ENCODE results near the gene CABLES1. TPM values are rescaled to one million over a fixed set of nuclear protein-coding genes. Genes with fewer than 3 reads are reported as not detected.

CABLES1 gene
- total and polyA plus RNA-seq, 2 experiments from 2014 or later, result 1.3 to 8.9 TPM

DNA sequence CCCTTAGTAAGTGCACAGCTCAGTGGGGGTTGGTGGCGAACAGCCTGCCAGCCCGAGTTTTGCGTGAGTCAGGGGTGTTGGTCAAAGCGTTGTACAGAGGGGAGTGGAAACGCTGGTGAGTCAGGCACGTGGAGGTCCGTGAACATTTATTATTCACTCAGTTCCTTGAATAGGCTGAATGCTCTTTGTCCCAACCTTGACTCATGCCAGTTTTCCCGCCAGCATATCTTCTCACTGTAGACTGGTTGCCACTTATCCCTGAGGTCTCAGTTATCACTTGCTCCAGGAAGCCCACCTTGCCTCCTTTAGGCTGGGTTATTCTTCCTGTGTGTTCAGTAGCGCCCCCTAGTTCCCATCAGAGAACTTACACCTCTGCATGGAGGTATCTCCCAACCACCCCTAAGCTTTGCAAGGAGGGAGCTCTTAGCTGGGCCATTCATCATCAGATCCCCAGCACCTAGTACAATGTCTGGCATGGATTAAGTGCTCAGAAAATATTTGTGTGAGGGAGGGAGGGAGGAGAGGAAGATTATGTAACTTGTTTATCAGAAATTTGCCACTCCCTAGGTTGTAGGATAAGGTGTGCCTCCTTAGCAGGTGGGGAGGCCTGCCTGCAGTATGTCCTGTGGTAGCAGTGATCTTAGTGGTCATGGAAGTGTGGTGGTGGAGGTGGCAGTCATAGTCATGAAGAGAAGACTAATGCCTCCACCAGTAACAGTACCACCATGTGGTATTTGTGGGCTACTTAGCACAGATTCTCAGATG lies 72.1 kb downstream of the CABLES1 start:
- Histone ChIP-seq H2AFZ (no peak overlapping the region), H3K27me3 (replicated peaks; ENCODE audit: insufficient read depth) (no peaks in the 10 kb centered on the region), H3K9me2 (ENCODE audit: insufficient read depth) (no peaks in the 10 kb centered on the region), H3K9ac (no peak overlapping the region), H3K4me1 (ENCODE audit: insufficient read depth) (no peaks in the 10 kb centered on the region), H3K36me3 (ENCODE audit: low read depth) (no peaks in the 10 kb centered on the region; the same call in 1 of the 2 replicates), H3F3A (ENCODE audit: insufficient read depth) (no peaks in the 10 kb centered on the region), H3K79me2 (ENCODE audit: insufficient read depth) (no peaks in the 10 kb centered on the region), H3K4me3 (no peak overlapping the region), H3K27ac (no peak overlapping the region), H4K20me1 (ENCODE audit: insufficient read depth) (no peaks in the 10 kb centered on the region), H3K9me3 (ENCODE audit: low read depth) (no peaks in the 10 kb centered on the region), H3K4me2 (ENCODE audit: unreplicated experiment) (no peak overlapping the region)
- DNase-seq, result no peak
- 83 to 85% methylated on average over 9 of the region's 9 CpGs for WGBS, 2 experiments (ENCODE audit: low coverage in 1 of 2, low lambda C conversion rate in 2 of 2, missing lambda C conversion rate in 2 of 2)
- TF ChIP-seq EZH2 (IDR thresholded peaks at IDR 0.05; ENCODE audit: insufficient read depth, poor library complexity, severe bottlenecking) (no peak), EZH2phosphoT487 (IDR thresholded peaks at IDR 0.05; ENCODE audit: insufficient read depth, low read depth) (no peak)
- in situ Hi-C loops (cut with MboI), result no loop called here

DNA sequence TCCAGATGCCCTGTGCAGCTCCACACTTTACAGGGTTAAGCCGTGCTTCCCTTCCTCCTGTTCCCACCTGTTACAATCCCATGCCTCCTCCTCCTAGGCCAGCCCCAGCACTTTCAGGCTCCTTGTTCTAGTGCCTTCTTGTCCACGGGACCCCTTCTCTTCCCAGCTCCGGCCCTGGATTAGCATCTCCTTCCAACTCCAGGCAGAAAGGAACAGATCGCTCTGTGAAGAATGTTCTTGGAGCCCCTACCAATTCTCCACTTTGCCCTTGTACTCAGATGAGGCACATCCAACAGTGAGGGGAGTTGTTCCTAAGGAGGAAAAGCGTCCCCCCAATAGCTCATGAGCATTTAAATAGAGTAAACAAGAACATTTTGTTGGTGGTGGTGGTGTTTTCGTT lies 72.7 kb downstream of the CABLES1 start:
- Histone ChIP-seq H2AFZ (no peak overlapping the region), H3K4me1 (ENCODE audit: insufficient read depth) (no peaks in the 10 kb centered on the region), H4K20me1 (ENCODE audit: insufficient read depth) (no peaks in the 10 kb centered on the region), H3K36me3 (ENCODE audit: low read depth) (no peaks in the 10 kb centered on the region; the same call in 1 of the 2 replicates), H3K9ac (no peak overlapping the region), H3K4me2 (ENCODE audit: unreplicated experiment) (no peak overlapping the region), H3F3A (ENCODE audit: insufficient read depth) (no peaks in the 10 kb centered on the region), H3K79me2 (ENCODE audit: insufficient read depth) (no peaks in the 10 kb centered on the region), H3K27ac (no peak overlapping the region), H3K4me3 (no peak overlapping the region), H3K9me2 (ENCODE audit: insufficient read depth) (no peaks in the 10 kb centered on the region), H3K9me3 (ENCODE audit: low read depth) (no peaks in the 10 kb centered on the region), H3K27me3 (replicated peaks; ENCODE audit: insufficient read depth) (no peaks in the 10 kb centered on the region)
- DNase-seq, result no peak
- TF ChIP-seq EZH2 (IDR thresholded peaks at IDR 0.05; ENCODE audit: insufficient read depth, poor library complexity, severe bottlenecking) (no peak), EZH2phosphoT487 (IDR thresholded peaks at IDR 0.05; ENCODE audit: insufficient read depth, low read depth) (no peak)
- in situ Hi-C loops (cut with MboI), result no loop called here
- WGBS, 2 experiments (ENCODE audit: low coverage in 1 of 2, low lambda C conversion rate in 2 of 2, missing lambda C conversion rate in 2 of 2), result 98% methylated on average over 6 of the region's 6 CpGs

DNA sequence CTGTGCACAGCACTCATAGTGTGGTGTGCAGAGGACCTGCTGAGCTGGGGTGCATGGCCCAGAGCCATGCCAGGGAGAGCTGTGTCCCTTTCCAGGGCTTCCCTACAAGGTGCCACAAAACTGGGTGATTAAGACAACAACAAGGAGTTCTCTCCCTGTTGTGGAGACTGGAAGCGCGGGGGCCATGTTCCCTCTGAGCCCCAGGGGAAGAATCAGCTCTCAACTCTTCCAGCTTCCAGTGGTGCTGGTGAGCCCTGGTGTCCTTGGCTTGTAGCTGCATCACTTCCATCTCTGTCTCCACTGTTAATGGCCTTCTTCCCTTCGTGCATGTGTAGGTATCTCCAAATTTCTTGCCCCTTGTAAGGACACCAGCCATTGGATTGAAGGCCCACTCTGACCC lies 73.3 kb downstream of the CABLES1 start:
- no peak overlapping the region for H3K27ac ChIP-seq
- no peaks in the 10 kb centered on the region for H3K9me2 ChIP-seq (ENCODE audit: insufficient read depth)
- no peak overlapping the region for H3K4me2 ChIP-seq (ENCODE audit: unreplicated experiment)
- H3K27me3 ChIP-seq (replicated peaks; ENCODE audit: insufficient read depth), result no peaks in the 10 kb centered on the region
- WGBS, 2 experiments (ENCODE audit: low coverage in 1 of 2, low lambda C conversion rate in 2 of 2, missing lambda C conversion rate in 2 of 2), result 98% methylated on average over 3 of the region's 3 CpGs
- no peak overlapping the region for H3K4me3 ChIP-seq
- H3K79me2 ChIP-seq (ENCODE audit: insufficient read depth), result no peaks in the 10 kb centered on the region
- H4K20me1 ChIP-seq (ENCODE audit: insufficient read depth), result no peaks in the 10 kb centered on the region
- no peaks in the 10 kb centered on the region; the same call in 1 of the 2 replicates for H3K36me3 ChIP-seq (ENCODE audit: low read depth)
- in situ Hi-C loops (cut with MboI), result no loop called here
- no peak for DNase-seq
- H3F3A ChIP-seq (ENCODE audit: insufficient read depth), result no peaks in the 10 kb centered on the region
- H3K9me3 ChIP-seq (ENCODE audit: low read depth), result no peaks in the 10 kb centered on the region
- TF ChIP-seq EZH2phosphoT487 (IDR thresholded peaks at IDR 0.05; ENCODE audit: insufficient read depth, low read depth) (no peak), EZH2 (IDR thresholded peaks at IDR 0.05; ENCODE audit: insufficient read depth, poor library complexity, severe bottlenecking) (no peak)
- H3K4me1 ChIP-seq (ENCODE audit: insufficient read depth), result no peaks in the 10 kb centered on the region
- no peak overlapping the region for H2AFZ ChIP-seq
- no peak overlapping the region for H3K9ac ChIP-seq

DNA sequence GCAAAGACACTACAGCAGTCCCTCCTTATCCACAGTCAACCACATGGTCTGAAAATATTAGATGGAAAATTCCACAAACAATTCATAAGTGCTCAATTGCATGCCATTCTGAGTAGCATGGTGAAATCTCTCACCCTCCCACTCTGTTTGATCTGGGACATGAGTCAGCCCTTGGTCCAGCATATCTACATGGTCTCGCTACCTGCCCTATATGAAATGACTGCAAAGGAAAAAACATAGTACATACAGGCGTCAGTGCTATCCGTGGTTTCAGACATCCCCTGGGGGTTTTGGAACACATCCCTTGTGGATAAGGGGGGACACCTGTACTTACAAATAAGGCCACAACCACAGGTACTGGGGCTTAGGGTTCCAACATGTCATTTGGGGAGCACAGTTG lies 73.7 kb downstream of the CABLES1 start:
- H3K9me3 ChIP-seq (ENCODE audit: low read depth), result no peaks in the 10 kb centered on the region
- no peaks in the 10 kb centered on the region for H3K4me1 ChIP-seq (ENCODE audit: insufficient read depth)
- H3K4me3 ChIP-seq, result no peak overlapping the region
- WGBS, 2 experiments (ENCODE audit: low coverage in 1 of 2, low lambda C conversion rate in 2 of 2, missing lambda C conversion rate in 2 of 2), result 96 to 99% methylated on average over 3 of the region's 3 CpGs
- no peak overlapping the region for H2AFZ ChIP-seq
- H3K27ac ChIP-seq, result no peak overlapping the region
- H3K27me3 ChIP-seq (replicated peaks; ENCODE audit: insufficient read depth), result no peaks in the 10 kb centered on the region
- H3K79me2 ChIP-seq (ENCODE audit: insufficient read depth), result no peaks in the 10 kb centered on the region
- H3K9ac ChIP-seq, result no peak overlapping the region
- peak; percentile 36 for DNase-seq
- no peaks in the 10 kb centered on the region for H3F3A ChIP-seq (ENCODE audit: insufficient read depth)
- no peaks in the 10 kb centered on the region; the same call in 1 of the 2 replicates for H3K36me3 ChIP-seq (ENCODE audit: low read depth)
- TF ChIP-seq EZH2 (IDR thresholded peaks at IDR 0.05; ENCODE audit: insufficient read depth, poor library complexity, severe bottlenecking) (no peak), EZH2phosphoT487 (IDR thresholded peaks at IDR 0.05; ENCODE audit: insufficient read depth, low read depth) (no peak)
- in situ Hi-C loops (cut with MboI), result no loop called here
- no peaks in the 10 kb centered on the region for H4K20me1 ChIP-seq (ENCODE audit: insufficient read depth)
- H3K9me2 ChIP-seq (ENCODE audit: insufficient read depth), result no peaks in the 10 kb centered on the region
- no peak overlapping the region for H3K4me2 ChIP-seq (ENCODE audit: unreplicated experiment)

Measured in GM23248 (cell line).